Tibial nerve (tissue), 4 donors: ENCODE results near the gene CD47. TPM values are rescaled to one million over a fixed set of nuclear protein-coding genes. Genes with fewer than 3 reads are reported as not detected.

ENCODE experiments used
- DNase-seq, 2 donors: peaks; one replicate each; pipeline ENCODE4 v3.0.0-alpha.2; 2019; ENCODE audit warnings: low spot score in 2 of 2
- H3K27ac ChIP-seq, 4 donors: fragments of 200-600 bp; sonication (generic) in 3 of 4; one replicate each; pipeline ENCODE4 v1.5.1; 2017 to 2019; ENCODE audit warnings: mild to moderate bottlenecking in 1 of 4
- H3K27me3 ChIP-seq, 2 donors: fragments of 200-600 bp; sonication (generic) in 1 of 2; one replicate each; pipeline versions ENCODE4 v1.5.1 to v1.6.0; 2017 to 2019
- H3K36me3 ChIP-seq, 3 donors: fragments of 200-600 bp; sonication (generic); one replicate each; pipeline ENCODE4 v1.5.1; 2018 to 2019
- H3K4me1 ChIP-seq, 4 donors: fragments of 200-600 bp; sonication (generic) in 3 of 4; one replicate each; pipeline ENCODE4 v1.5.1; 2017 to 2019
- H3K4me3 ChIP-seq, 4 donors: fragments of 200-600 bp; sonication (generic) in 3 of 4; one replicate each; pipeline ENCODE4 v1.5.1; 2017 to 2019; ENCODE audit warnings: mild to moderate bottlenecking in 1 of 4, moderate library complexity in 1 of 4
- H3K9me3 ChIP-seq, 4 donors: fragments of 200-600 bp; sonication (generic) in 3 of 4; one replicate each; pipeline ENCODE4 v1.5.1; 2017 to 2019
- EP300 ChIP-seq, 2 donors: sonication (generic); formaldehyde crosslinking; IDR thresholded peaks; one replicate each; pipeline ENCODE4 v1.6.1; 2017; ENCODE audit warnings: antibody characterized with exemption in 2 of 2, mild to moderate bottlenecking in 1 of 2
- POLR2A ChIP-seq, 2 donors: fragments of 450-650 bp; IDR thresholded peaks; one replicate each; pipeline ENCODE4 v1.6.1; 2017; ENCODE audit warnings: antibody characterized with exemption in 2 of 2, mild to moderate bottlenecking in 2 of 2, moderate library complexity in 2 of 2
- WGBS, 2 donors: methylation state at CpG; one replicate each; pipeline ENCODE4 v1.1.5; 2018; 5-methylcytosine and 5-hydroxymethylcytosine counted together
- total RNA-seq, 4 donors: library from RNA; depleted of rRNA; stranded (reverse); fragments of >200 nt; gene quantifications; one replicate each; pipeline ENCODE4 v1.1.0, GENCODE V29; 2016
- TF ChIP-seq, protein P1 (sequence below), 5 experiments: fragments of 200-600 bp in 3 of 5; fragments of 450-650 bp in 2 of 5; sonication (generic) in 3 of 5; IDR thresholded peaks; one replicate each; pipeline ENCODE4 v1.5.1; 2016 to 2019; ENCODE audit warnings: antibody characterized with exemption in 5 of 5, mild to moderate bottlenecking in 3 of 5, moderate library complexity in 2 of 5

The CD47 gene
- total RNA-seq, 4 donors from 2014 or later, result 57.9 to 63.9 (median 60.5) TPM

DNA sequence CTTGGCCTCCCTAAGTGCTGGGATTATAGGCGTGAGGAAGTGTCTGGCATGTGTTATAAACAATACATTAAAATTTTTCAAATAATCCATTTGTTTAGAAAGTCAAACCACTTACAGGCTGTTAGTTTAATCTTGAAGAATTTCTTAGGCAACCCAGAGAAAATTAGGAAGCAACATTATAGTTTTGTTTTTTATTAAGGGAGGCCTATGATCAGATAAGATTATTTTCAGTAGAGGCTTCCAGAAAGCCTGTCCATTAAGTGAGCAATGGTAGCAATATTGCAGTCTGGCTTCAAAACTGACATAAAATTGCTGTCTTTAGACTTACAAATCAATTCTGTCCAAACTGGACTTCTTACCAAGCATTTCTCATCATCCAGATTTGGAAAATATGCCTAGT lies 49.6 kb downstream of the CD47 start:
- H3K9me3 ChIP-seq, result no peaks in the 10 kb centered on the region
- 88 to 91% methylated on average over 1 of the region's 1 CpG for WGBS, 2 donors

DNA sequence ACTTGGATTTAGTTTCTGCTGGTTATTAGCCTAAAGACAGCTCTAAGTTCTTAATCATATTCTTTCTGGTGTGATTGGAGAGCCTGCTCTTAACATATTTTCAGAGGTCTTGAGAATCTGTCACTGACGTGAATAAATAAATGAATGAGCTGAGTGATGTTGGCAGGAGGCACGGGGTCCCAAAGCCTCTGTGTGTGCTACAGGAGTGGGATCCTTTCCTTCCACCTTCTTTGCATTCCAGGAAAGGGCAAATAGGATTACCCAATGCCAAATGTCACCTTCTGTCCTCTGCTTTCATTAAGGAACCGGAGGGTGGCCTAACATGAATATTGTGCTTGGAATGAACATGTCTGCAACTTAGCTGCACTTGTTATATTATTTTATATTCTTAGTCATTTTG lies 53.1 kb downstream of the CD47 start:
- peaks cover 0 to 31% (median 0%) of the 10 kb centered on the region in 3 donors for H3K36me3 ChIP-seq
- TF ChIP-seq, protein P1, sequence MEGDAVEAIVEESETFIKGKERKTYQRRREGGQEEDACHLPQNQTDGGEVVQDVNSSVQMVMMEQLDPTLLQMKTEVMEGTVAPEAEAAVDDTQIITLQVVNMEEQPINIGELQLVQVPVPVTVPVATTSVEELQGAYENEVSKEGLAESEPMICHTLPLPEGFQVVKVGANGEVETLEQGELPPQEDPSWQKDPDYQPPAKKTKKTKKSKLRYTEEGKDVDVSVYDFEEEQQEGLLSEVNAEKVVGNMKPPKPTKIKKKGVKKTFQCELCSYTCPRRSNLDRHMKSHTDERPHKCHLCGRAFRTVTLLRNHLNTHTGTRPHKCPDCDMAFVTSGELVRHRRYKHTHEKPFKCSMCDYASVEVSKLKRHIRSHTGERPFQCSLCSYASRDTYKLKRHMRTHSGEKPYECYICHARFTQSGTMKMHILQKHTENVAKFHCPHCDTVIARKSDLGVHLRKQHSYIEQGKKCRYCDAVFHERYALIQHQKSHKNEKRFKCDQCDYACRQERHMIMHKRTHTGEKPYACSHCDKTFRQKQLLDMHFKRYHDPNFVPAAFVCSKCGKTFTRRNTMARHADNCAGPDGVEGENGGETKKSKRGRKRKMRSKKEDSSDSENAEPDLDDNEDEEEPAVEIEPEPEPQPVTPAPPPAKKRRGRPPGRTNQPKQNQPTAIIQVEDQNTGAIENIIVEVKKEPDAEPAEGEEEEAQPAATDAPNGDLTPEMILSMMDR (IDR thresholded peaks at IDR 0.05), result no peak
- no peak for TF ChIP-seq EP300 (IDR thresholded peaks at IDR 0.05)
- no peak for TF ChIP-seq POLR2A (IDR thresholded peaks at IDR 0.05)
- H3K27me3 ChIP-seq, result no peaks in the 10 kb centered on the region
- no peak overlapping the region for H3K4me3 ChIP-seq
- DNase-seq, result no peak
- 72 to 80% methylated on average over 3 of the region's 3 CpGs for WGBS, 2 donors
- no peaks in the 10 kb centered on the region for H3K9me3 ChIP-seq
- peaks cover 0 to 5% (median 2%) of the 10 kb centered on the region in 4 donors for H3K4me1 ChIP-seq
- no peak overlapping the region for H3K27ac ChIP-seq

More for the DNA sequence above, 49.6 kb downstream of the CD47 start:
- Histone ChIP-seq H3K4me1 (peaks cover 0 to 5% (median 2%) of the 10 kb centered on the region in 4 donors), H3K4me3 (no peak overlapping the region), H3K27ac (no peak overlapping the region), H3K27me3 (no peaks in the 10 kb centered on the region), H3K36me3 (peaks cover 0 to 30% (median 0%) of the 10 kb centered on the region in 3 donors)
- no peak for DNase-seq
- no peak for TF ChIP-seq EP300 (IDR thresholded peaks at IDR 0.05)

DNA sequence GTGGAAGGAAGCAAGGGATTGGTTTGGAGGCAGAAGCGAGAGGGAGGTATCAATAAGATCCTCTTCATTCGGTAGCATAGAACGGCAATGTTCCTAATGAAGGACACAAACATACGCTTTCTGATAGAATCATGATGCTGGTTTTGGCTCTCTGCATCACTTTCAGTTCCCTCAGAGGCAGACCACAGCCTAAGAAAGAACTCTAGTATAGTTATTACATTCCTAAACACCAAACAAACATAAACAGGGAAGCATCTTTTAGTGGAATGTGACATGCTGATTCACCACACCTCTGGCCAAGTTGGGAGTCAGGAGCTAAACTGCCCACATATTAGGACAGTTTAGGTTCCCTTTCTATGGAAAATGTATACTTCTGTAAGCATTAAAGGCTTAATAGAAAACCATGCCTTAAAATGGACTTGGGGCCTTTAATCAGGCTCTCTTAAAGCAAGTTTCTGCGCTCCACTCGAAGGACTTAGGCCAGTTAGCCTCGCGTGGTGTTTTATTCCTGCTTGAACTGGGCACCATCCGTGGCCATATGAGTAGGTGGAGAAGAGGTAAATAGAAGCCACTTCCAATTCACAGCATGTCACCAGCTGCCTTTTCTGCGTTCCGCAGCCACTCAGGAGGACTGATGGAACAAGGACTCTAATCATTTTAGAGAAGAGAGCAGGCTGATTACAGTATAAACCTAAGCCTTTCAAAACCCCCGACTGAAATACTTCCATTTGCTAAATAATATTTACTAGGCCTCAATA lies 53.7 kb downstream of the CD47 start:
- TF ChIP-seq POLR2A (IDR thresholded peaks at IDR 0.05) (no peak), EP300 (IDR thresholded peaks at IDR 0.05) (no peak)
- TF ChIP-seq, protein P1 (IDR thresholded peaks at IDR 0.05), result no peak
- WGBS, 2 donors, result 88% methylated on average over 12 of the region's 12 CpGs
- DNase-seq, result no peak
- peaks cover 0 to 5% (median 2%) of the 10 kb centered on the region in 4 donors for H3K4me1 ChIP-seq
- H3K4me3 ChIP-seq, result no peak overlapping the region
- peaks cover 0 to 30% (median 0%) of the 10 kb centered on the region in 3 donors for H3K36me3 ChIP-seq
- H3K9me3 ChIP-seq, result no peaks in the 10 kb centered on the region
- H3K27me3 ChIP-seq, result no peaks in the 10 kb centered on the region
- H3K27ac ChIP-seq, result no peak overlapping the region

DNA sequence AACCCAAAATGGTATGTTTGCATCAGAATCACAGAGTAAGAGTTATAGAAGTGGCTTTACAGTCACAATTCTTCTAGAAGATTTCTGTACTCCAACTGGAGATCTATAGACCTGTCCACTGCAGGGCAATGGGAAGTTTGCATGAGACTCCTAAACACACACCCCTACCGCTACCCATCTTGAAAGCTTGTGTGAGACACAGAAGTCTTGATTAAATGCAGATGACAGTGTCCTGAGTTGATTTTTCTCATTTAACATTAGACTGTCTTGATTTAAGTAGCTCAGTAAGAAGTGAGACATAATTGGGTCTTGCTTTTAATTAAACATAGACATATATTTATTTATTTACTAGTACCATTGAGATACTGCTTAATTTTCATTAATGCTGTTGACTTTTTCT lies 54.4 kb downstream of the CD47 start:
- no peaks in the 10 kb centered on the region for H3K27me3 ChIP-seq
- TF ChIP-seq POLR2A (IDR thresholded peaks at IDR 0.05) (no peak), EP300 (IDR thresholded peaks at IDR 0.05) (no peak)
- TF ChIP-seq, protein P1 (IDR thresholded peaks at IDR 0.05), result no peak
- H3K4me1 ChIP-seq, result peaks cover 0 to 5% (median 2%) of the 10 kb centered on the region in 4 donors
- peaks cover 0 to 31% (median 0%) of the 10 kb centered on the region in 3 donors for H3K36me3 ChIP-seq
- WGBS, 2 donors, result 95 to 100% methylated on average over 1 of the region's 1 CpG
- H3K27ac ChIP-seq, result no peak overlapping the region
- no peaks in the 10 kb centered on the region for H3K9me3 ChIP-seq
- DNase-seq, result no peak
- H3K4me3 ChIP-seq, result no peak overlapping the region

DNA sequence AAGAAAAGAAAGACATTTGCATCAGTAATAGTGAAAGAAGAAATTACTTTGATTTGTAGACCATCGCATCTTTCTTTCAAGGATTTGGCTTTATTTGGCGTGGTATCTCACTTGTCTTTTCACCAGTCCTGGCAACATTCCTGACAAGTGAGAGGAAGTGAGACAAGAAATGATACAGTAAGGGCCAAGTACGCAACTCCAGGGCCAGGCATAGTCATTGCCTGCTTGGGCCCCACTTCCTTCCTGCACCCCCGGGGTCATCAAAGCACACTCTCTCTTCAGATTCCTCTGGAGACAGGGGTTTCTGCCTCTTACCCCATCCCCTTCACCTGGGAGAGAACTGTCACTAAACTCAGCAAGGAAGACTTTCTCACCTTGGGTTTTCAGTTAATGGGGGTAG lies 55.1 kb downstream of the CD47 start:
- Histone ChIP-seq H3K27me3 (no peaks in the 10 kb centered on the region), H3K4me1 (peaks cover 0 to 5% (median 2%) of the 10 kb centered on the region in 4 donors), H3K9me3 (no peaks in the 10 kb centered on the region), H3K27ac (no peak overlapping the region), H3K36me3 (peaks cover 0 to 28% (median 0%) of the 10 kb centered on the region in 3 donors), H3K4me3 (no peak overlapping the region)
- 71 to 75% methylated on average over 4 of the region's 4 CpGs for WGBS, 2 donors
- no peak for DNase-seq
- TF ChIP-seq POLR2A (IDR thresholded peaks at IDR 0.05) (no peak), EP300 (IDR thresholded peaks at IDR 0.05) (no peak)
- TF ChIP-seq, protein P1 (IDR thresholded peaks at IDR 0.05), result no peak
